ENCODE measurements around the gene TUFM. TPM values are rescaled to one million over a fixed set of nuclear protein-coding genes. Genes with fewer than 3 reads are reported as not detected.
"Not testable (repeated sequence)": the region's sequence is repeated elsewhere in the genome, so short reads cannot be mapped to it uniquely, and the experiment has no call there.

TUFM gene
- total RNA-seq, 2 donors from 2014 or later, result 252 to 427 TPM

- no peak for TF ChIP-seq CTCF (IDR thresholded peaks at IDR 0.05)
- DNase-seq, result no peak
- intact Hi-C loops (cut with DNase I), result no loop called here
- no peak overlapping the region for H3K27ac ChIP-seq
- no peaks in the 10 kb centered on the region for H3K27me3 ChIP-seq
- H3K4me3 ChIP-seq, result no peak overlapping the region
- H3K9ac ChIP-seq (ENCODE audit: low read depth in 2 of 2, low read length in 2 of 2), result no peak overlapping the region
- no peaks in the 10 kb centered on the region for H3K4me1 ChIP-seq
- no peaks in the 10 kb centered on the region for H3K36me3 ChIP-seq
- H3K9me3 ChIP-seq, result no peaks in the 10 kb centered on the region
Observed at GRCh38 chr16:28886945-28887344, 40.8 kb upstream of the TUFM start.

- intact Hi-C loops (cut with DNase I), result no loop called here
- no peak for DNase-seq
- Histone ChIP-seq H3K9ac (ENCODE audit: low read depth in 2 of 2, low read length in 2 of 2) (no peak overlapping the region), H3K27me3 (no peaks in the 10 kb centered on the region), H3K27ac (no peak overlapping the region), H3K36me3 (no peaks in the 10 kb centered on the region), H3K9me3 (no peaks in the 10 kb centered on the region), H3K4me3 (no peak overlapping the region), H3K4me1 (peaks cover 8% of the 10 kb centered on the region)
- no peak for TF ChIP-seq CTCF (IDR thresholded peaks at IDR 0.05)
Observed at GRCh38 chr16:28884045-28884444, 37.9 kb upstream of the TUFM start.

- Histone ChIP-seq H3K4me3 (no peak overlapping the region), H3K9ac (ENCODE audit: low read depth in 2 of 2, low read length in 2 of 2) (no peak overlapping the region), H3K27ac (no peak overlapping the region), H3K4me1 (peaks cover 8% of the 10 kb centered on the region), H3K27me3 (no peaks in the 10 kb centered on the region), H3K36me3 (no peaks in the 10 kb centered on the region), H3K9me3 (no peaks in the 10 kb centered on the region)
- DNase-seq, result no peak
- intact Hi-C loops (cut with DNase I), result no loop called here
- no peak for TF ChIP-seq CTCF (IDR thresholded peaks at IDR 0.05)
Observed at GRCh38 chr16:28883221-28883996, 37.3 kb upstream of the TUFM start.

- no peak for TF ChIP-seq CTCF (IDR thresholded peaks at IDR 0.05)
- Histone ChIP-seq H3K27ac (no peak overlapping the region), H3K36me3 (no peaks in the 10 kb centered on the region), H3K4me1 (peaks cover 8% of the 10 kb centered on the region), H3K9me3 (no peaks in the 10 kb centered on the region), H3K27me3 (no peaks in the 10 kb centered on the region), H3K9ac (ENCODE audit: low read depth in 2 of 2, low read length in 2 of 2) (no peak overlapping the region), H3K4me3 (no peak overlapping the region)
- intact Hi-C loops (cut with DNase I), result no loop called here
- DNase-seq, result no peak
Observed at GRCh38 chr16:28882551-28883160, 36.5 kb upstream of the TUFM start.

- H3K27ac ChIP-seq; H3K27me3 ChIP-seq; H3K9me3 ChIP-seq; H3K4me3 ChIP-seq; H3K9ac ChIP-seq (ENCODE audit: low read depth in 2 of 2, low read length in 2 of 2); DNase-seq; H3K36me3 ChIP-seq; H3K4me1 ChIP-seq; intact Hi-C loops (cut with DNase I): not testable (repeated sequence)
Observed at GRCh38 chr16:28881565-28881964, 35.4 kb upstream of the TUFM start.

GRCh38 chr16:28880955-28881354 lies 34.8 kb upstream of the TUFM start:
- no peaks in the 10 kb centered on the region for H3K36me3 ChIP-seq
- no peaks in the 10 kb centered on the region for H3K9me3 ChIP-seq
- no peak overlapping the region for H3K27ac ChIP-seq
- TF ChIP-seq CTCF (IDR thresholded peaks at IDR 0.05), result no peak
- peaks cover 8% of the 10 kb centered on the region for H3K4me1 ChIP-seq
- no peak overlapping the region for H3K9ac ChIP-seq (ENCODE audit: low read depth in 2 of 2, low read length in 2 of 2)
- intact Hi-C loops (cut with DNase I), result no loop called here
- H3K4me3 ChIP-seq, result no peak overlapping the region
- H3K27me3 ChIP-seq, result no peaks in the 10 kb centered on the region
- DNase-seq, result no peak
